HepG2 (cell line): ENCODE data around the gene ZNF786. TPM values are rescaled to one million over a fixed set of nuclear protein-coding genes. Genes with fewer than 3 reads are reported as not detected.

Experiments
- ARID2 ChIP-seq: sonication (generic); formaldehyde crosslinking; IDR thresholded peaks from 2 replicates; pipeline ENCODE4 v1.8.1; 2022; ENCODE audit warnings: mild to moderate bottlenecking, missing genetic modification reagents, borderline replicate concordance
- CHCHD3 ChIP-seq: sonication (generic); formaldehyde crosslinking; IDR thresholded peaks from 2 replicates; pipeline ENCODE4 v1.8.0; 2022; ENCODE audit warnings: mild to moderate bottlenecking, missing genetic modification reagents, moderate library complexity
- GABPA ChIP-seq, 2 experiments: IDR thresholded peaks; 2 replicates each; pipeline ENCODE4 v1.6.1; 2011 to 2016; ENCODE audit warnings: low read depth in 2 of 2, low read length in 1 of 2, missing biosample characterization in 1 of 2, missing genetic modification characterization in 1 of 2
- HMG20B ChIP-seq: conservative IDR thresholded peaks from 2 replicates; pipeline ENCODE4 v1.6.1; 2016; ENCODE audit warnings: missing genetic modification reagents, missing compliant biosample characterization
- HOXA3 ChIP-seq: sonication (generic); formaldehyde crosslinking; IDR thresholded peaks from 2 replicates; pipeline ENCODE4 v1.5.0; 2020; ENCODE audit warnings: missing genetic modification reagents
- KDM2A ChIP-seq: sonication (generic); formaldehyde crosslinking; IDR thresholded peaks from 2 replicates; pipeline ENCODE4 v1.4.0; 2020; ENCODE audit warnings: low read depth, missing genetic modification reagents, borderline replicate concordance
- KLF12 ChIP-seq: sonication (generic); formaldehyde crosslinking; IDR thresholded peaks from 2 replicates; pipeline ENCODE4 v1.4.0; 2020; ENCODE audit warnings: missing genetic modification reagents, borderline replicate concordance
- MAF1 ChIP-seq: sonication (generic); formaldehyde crosslinking; IDR thresholded peaks from 2 replicates; pipeline ENCODE4 v1.5.0; 2020; ENCODE audit warnings: missing genetic modification reagents, borderline replicate concordance
- PLSCR1 ChIP-seq: sonication (generic); formaldehyde crosslinking; IDR thresholded peaks from 2 replicates; pipeline ENCODE4 v1.5.0; 2020; ENCODE audit warnings: missing genetic modification reagents, mild to moderate bottlenecking, borderline replicate concordance
- TSC22D2 ChIP-seq: sonication (generic); formaldehyde crosslinking; IDR thresholded peaks from 2 replicates; pipeline ENCODE4 v1.5.1; 2020; ENCODE audit warnings: missing genetic modification reagents, mild to moderate bottlenecking, borderline replicate concordance
- ZBTB10 ChIP-seq: sonication (generic); formaldehyde crosslinking; IDR thresholded peaks from 2 replicates; pipeline ENCODE4 v1.4.0; 2020; ENCODE audit warnings: missing genetic modification reagents, borderline replicate concordance
- ZBTB21 ChIP-seq: sonication (generic); formaldehyde crosslinking; IDR thresholded peaks from 2 replicates; pipeline ENCODE4 v1.4.0; 2020; ENCODE audit warnings: missing genetic modification reagents
- ZNF121 ChIP-seq: sonication (generic); formaldehyde crosslinking; IDR thresholded peaks from 2 replicates; pipeline ENCODE4 v1.5.0; 2020; ENCODE audit warnings: mild to moderate bottlenecking, missing genetic modification reagents
- ZNF136 ChIP-seq: sonication (generic); formaldehyde crosslinking; IDR thresholded peaks from 2 replicates; pipeline ENCODE4 v1.8.1; 2022; ENCODE audit warnings: low read depth, mild to moderate bottlenecking, moderate library complexity, missing genetic modification reagents
- ZNF432 ChIP-seq: sonication (generic); formaldehyde crosslinking; IDR thresholded peaks from 2 replicates; pipeline ENCODE4 v1.5.0; 2020; ENCODE audit warnings: missing genetic modification reagents, mild to moderate bottlenecking, borderline replicate concordance
- ZNF777 ChIP-seq: sonication (generic); formaldehyde crosslinking; IDR thresholded peaks from 2 replicates; pipeline ENCODE4 v1.4.0; 2020; ENCODE audit warnings: missing genetic modification reagents
- ZNF841 ChIP-seq: sonication (generic); formaldehyde crosslinking; IDR thresholded peaks from 2 replicates; pipeline ENCODE4 v1.8.1; 2023; ENCODE audit warnings: missing genetic modification reagents, borderline replicate concordance
- polyA plus RNA-seq, 8 experiments: library from polyadenylated mRNA; depleted of rRNA in 3 of 8; stranded (reverse) in 7 of 8; unstranded in 1 of 8; fragments of >200 nt; fragmentation: Illumina TruSeq in 4 of 8; extraction: Trizol in 4 of 8; gene quantifications; 2 replicates each; pipeline versions ENCODE4 v1.2.1 to v1.2.3, GENCODE V29; 2011 to 2016; ENCODE audit warnings: low read depth in 4 of 8, missing spikeins in 1 of 8, mixed read lengths in 1 of 8; ENCODE audit not compliant: insufficient read depth in 1 of 8
- total RNA-seq, 5 experiments: library from RNA; depleted of rRNA; stranded (reverse); fragments of >200 nt; fragmentation: Illumina TruSeq; extraction: Trizol; gene quantifications; 2 replicates each; pipeline ENCODE4 v1.2.3, GENCODE V29; 2016; ENCODE audit warnings: low read depth in 1 of 5
- TF ChIP-seq, protein P1 (sequence below): sonication (generic); formaldehyde crosslinking; IDR thresholded peaks from 2 replicates; pipeline ENCODE4 v1.5.0; 2020; ENCODE audit warnings: mild to moderate bottlenecking, missing genetic modification reagents, borderline replicate concordance

ZNF786 gene
- total and polyA plus RNA-seq, 2 of the 13 experiments (the other 11 are each of a cell fraction or from before 2014, with no cell fraction given), result 2.0 to 4.0 TPM

GRCh38 chr7:149028346-149029109 is 62.0 kb downstream of the ZNF786 start, which contains the start of gene PDIA4 (continued):
- TF ChIP-seq ZBTB10, result no peak
- peak; percentile 13; the same call in 1 of the 2 replicates for TF ChIP-seq KLF12 (CRISPR knock-in tag)
- TF ChIP-seq ARID2, result peak; percentile 91; the same call in 1 of the 2 replicates
- peak; percentile 64; the same call in 1 of the 2 replicates for TF ChIP-seq ZNF777 (CRISPR knock-in tag)
- peak; percentile 74; the same call in 1 of the 2 replicates for TF ChIP-seq HOXA3 (CRISPR knock-in tag)
- TF ChIP-seq, protein P1, sequence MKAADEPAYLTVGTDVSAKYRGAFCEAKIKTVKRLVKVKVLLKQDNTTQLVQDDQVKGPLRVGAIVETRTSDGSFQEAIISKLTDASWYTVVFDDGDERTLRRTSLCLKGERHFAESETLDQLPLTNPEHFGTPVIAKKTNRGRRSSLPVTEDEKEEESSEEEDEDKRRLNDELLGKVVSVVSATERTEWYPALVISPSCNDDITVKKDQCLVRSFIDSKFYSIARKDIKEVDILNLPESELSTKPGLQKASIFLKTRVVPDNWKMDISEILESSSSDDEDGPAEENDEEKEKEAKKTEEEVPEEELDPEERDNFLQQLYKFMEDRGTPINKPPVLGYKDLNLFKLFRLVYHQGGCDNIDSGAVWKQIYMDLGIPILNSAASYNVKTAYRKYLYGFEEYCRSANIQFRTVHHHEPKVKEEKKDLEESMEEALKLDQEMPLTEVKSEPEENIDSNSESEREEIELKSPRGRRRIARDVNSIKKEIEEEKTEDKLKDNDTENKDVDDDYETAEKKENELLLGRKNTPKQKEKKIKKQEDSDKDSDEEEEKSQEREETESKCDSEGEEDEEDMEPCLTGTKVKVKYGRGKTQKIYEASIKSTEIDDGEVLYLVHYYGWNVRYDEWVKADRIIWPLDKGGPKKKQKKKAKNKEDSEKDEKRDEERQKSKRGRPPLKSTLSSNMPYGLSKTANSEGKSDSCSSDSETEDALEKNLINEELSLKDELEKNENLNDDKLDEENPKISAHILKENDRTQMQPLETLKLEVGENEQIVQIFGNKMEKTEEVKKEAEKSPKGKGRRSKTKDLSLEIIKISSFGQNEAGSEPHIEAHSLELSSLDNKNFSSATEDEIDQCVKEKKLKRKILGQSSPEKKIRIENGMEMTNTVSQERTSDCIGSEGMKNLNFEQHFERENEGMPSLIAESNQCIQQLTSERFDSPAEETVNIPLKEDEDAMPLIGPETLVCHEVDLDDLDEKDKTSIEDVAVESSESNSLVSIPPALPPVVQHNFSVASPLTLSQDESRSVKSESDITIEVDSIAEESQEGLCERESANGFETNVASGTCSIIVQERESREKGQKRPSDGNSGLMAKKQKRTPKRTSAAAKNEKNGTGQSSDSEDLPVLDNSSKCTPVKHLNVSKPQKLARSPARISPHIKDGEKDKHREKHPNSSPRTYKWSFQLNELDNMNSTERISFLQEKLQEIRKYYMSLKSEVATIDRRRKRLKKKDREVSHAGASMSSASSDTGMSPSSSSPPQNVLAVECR (CRISPR knock-in tag), result peak; percentile 97; the same call in 1 of the 2 replicates
- TF ChIP-seq PLSCR1 (CRISPR knock-in tag), result no peak
- TF ChIP-seq KDM2A, result peak; percentile 67
- TF ChIP-seq GABPA (IDR thresholded peaks at IDR 0.05; ENCODE audit: low read depth, low read length), result peak; percentile 83
- TF ChIP-seq GABPA (CRISPR knock-in tag; IDR thresholded peaks at IDR 0.05; ENCODE audit: low read depth), result peak; percentile 77
- TF ChIP-seq ZBTB21 (CRISPR knock-in tag), result no peak
- no peak for TF ChIP-seq ZNF432 (CRISPR knock-in tag)
- TF ChIP-seq ZNF841 (CRISPR knock-in tag), result no peak
- no peak for TF ChIP-seq HMG20B
- peak; percentile 73; the same call in 1 of the 2 replicates for TF ChIP-seq CHCHD3 (CRISPR knock-in tag)
- TF ChIP-seq TSC22D2 (CRISPR knock-in tag), result no peak
- TF ChIP-seq ZNF121, result peak; percentile 55; the same call in 1 of the 2 replicates
- no peak; the same call in 1 of the 2 replicates for TF ChIP-seq MAF1 (CRISPR knock-in tag)
- peak; percentile 87; the same call in 1 of the 2 replicates for TF ChIP-seq ZNF136 (CRISPR knock-in tag)
